Measurements from ENCODE around the gene MBNL3. TPM values are rescaled to one million over a fixed set of nuclear protein-coding genes. Genes with fewer than 3 reads are reported as not detected.
A peak's percentile ranks its signal among the peaks of the same experiment; 100 is the strongest.

Gene MBNL3
- total RNA-seq, 4 donors from 2014 or later: 1.7 to 4.5 (median 2.8) TPM

GRCh38 chrX:132483488-132483887 lies 5.3 kb downstream of the MBNL3 start:
- no peaks in the 10 kb centered on the region for H3K9me3 ChIP-seq
- no peaks in the 10 kb centered on the region for H3K4me1 ChIP-seq
- no peaks in the 10 kb centered on the region for H3K36me3 ChIP-seq
- ATAC-seq (no peak), DNase-seq (no peak)
- H3K27ac ChIP-seq: no peak overlapping the region
- H3K4me3 ChIP-seq: no peak overlapping the region
- intact Hi-C loops (cut with DNase I; ENCODE audit: low total_unique reads): no loop called here
- peaks cover 0 to 10% (median 9%) of the 10 kb centered on the region in 3 donors for H3K27me3 ChIP-seq
- in situ Hi-C loops (cut with MboI; ENCODE audit: low sequenced_read_pairs in 4 of 4): no loop called here
- TF ChIP-seq CTCF (IDR thresholded peaks at IDR 0.05 in 4 of 5, conservative IDR thresholded peaks at IDR 0.05 in 1 of 5) (no peak), POLR2A (IDR thresholded peaks at IDR 0.05) (no peak)

- ATAC-seq (no peak), DNase-seq (no peak)
- Histone ChIP-seq H3K36me3 (no peaks in the 10 kb centered on the region), H3K27me3 (peaks cover 0 to 7% (median 3%) of the 10 kb centered on the region in 3 donors), H3K4me3 (no peak overlapping the region), H3K9me3 (no peaks in the 10 kb centered on the region), H3K27ac (no peak overlapping the region), H3K4me1 (no peaks in the 10 kb centered on the region)
- no peak for TF ChIP-seq POLR2A (IDR thresholded peaks at IDR 0.05)
- in situ Hi-C loops (cut with MboI; ENCODE audit: low sequenced_read_pairs in 4 of 4) (no loop called here), intact Hi-C loops (cut with DNase I; ENCODE audit: low total_unique reads) (no loop called here)
These were observed 6.2 kb downstream of the MBNL3 start for GRCh38 chrX:132482632-132483031.

- no peaks in the 10 kb centered on the region for H3K4me1 ChIP-seq
- H3K36me3 ChIP-seq: no peaks in the 10 kb centered on the region
- H3K27ac ChIP-seq: peak overlapping the region in 3 of 4 donors; percentile 35 to 52 (median 49)
- intact Hi-C loops (cut with DNase I; ENCODE audit: low total_unique reads): no loop called here
- ATAC-seq (no peak), DNase-seq (no peak)
- TF ChIP-seq POLR2A (IDR thresholded peaks at IDR 0.05): no peak
- no peak for TF ChIP-seq CTCF (IDR thresholded peaks at IDR 0.05 in 4 of 5, conservative IDR thresholded peaks at IDR 0.05 in 1 of 5)
- H3K27me3 ChIP-seq: no peaks in the 10 kb centered on the region
- H3K9me3 ChIP-seq: no peaks in the 10 kb centered on the region
- H3K4me3 ChIP-seq: no peak overlapping the region
- in situ Hi-C loops (cut with MboI; ENCODE audit: low sequenced_read_pairs in 4 of 4): no loop called here
These were observed 7.4 kb downstream of the MBNL3 start for GRCh38 chrX:132481449-132481848.

DNA sequence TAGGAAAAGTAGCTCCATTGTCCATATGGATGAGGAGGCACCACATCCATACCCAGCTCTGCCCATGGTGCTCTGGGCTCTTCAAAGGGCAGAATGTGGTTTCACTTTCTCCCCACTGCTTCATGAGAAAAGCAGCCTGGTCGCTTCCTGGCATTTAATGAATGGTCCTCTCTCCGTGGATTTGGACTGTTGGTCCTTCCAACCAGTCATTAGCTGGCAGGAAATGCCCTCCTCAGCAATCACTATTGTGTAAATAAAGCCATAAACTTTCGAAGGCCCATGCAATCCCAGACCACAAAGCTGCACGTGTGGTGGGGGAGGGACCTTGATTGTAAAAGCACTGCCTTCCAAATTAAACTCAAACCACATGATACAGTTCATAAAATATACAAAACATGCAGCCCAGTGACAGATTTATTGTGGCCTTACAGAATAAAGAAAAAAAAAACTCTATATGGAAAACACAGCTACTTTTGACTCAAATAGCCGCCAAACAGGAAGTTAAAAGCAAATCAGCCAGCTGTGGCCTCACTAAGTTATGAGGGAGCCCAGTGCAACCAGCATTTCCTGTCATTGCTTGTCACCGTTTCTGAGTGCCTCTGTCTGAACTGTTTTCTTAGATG lies 8.1 kb downstream of the MBNL3 start:
- DNase-seq (peak in 1 of 2 donors; percentile 11), ATAC-seq (no peak)
- TF ChIP-seq POLR2A (IDR thresholded peaks at IDR 0.05) (no peak), CTCF (IDR thresholded peaks at IDR 0.05 in 4 of 5, conservative IDR thresholded peaks at IDR 0.05 in 1 of 5) (no peak)

DNA sequence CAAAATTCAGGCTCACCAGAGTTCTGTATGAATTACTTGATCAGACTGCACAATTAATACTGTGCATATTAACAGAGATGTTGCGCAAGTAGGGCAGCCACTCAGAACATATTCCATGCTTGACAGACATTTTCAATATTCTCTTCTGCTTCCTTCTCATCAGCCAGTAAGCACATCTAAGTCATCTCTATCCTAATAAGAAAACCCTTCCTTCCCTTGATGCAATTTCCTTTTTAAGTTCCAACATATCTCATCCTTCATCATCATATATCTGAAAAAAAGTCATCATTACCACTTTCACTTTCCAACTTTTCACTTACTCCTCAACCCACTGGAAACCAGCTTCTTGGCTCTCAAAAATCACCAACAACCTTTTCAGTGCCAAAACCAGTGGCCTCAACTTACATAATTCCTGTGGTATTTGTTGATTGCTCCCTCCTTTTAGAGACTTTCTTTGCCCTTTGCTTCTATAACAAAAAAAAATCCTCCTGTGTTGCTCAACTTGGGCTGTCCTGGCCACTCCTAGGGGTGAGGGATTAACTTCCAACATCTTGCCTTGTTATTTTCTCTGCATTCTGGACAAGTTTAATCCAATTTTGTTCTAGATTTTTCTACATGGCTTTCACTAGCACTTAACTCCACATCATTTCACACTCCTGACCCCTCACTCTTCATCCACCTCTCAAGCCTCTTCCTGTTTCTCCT lies 14.1 kb downstream of the MBNL3 start:
- no peaks in the 10 kb centered on the region for H3K27me3 ChIP-seq
- no peaks in the 10 kb centered on the region for H3K4me1 ChIP-seq
- DNase-seq (no peak), ATAC-seq (no peak)
- TF ChIP-seq CTCF (IDR thresholded peaks at IDR 0.05 in 4 of 5, conservative IDR thresholded peaks at IDR 0.05 in 1 of 5) (no peak), POLR2A (IDR thresholded peaks at IDR 0.05) (no peak)
- no peak overlapping the region for H3K4me3 ChIP-seq
- in situ Hi-C loops (cut with MboI; ENCODE audit: low sequenced_read_pairs in 4 of 4) (no loop called here), intact Hi-C loops (cut with DNase I; ENCODE audit: low total_unique reads) (no loop called here)
- H3K36me3 ChIP-seq: no peaks in the 10 kb centered on the region
- no peaks in the 10 kb centered on the region for H3K9me3 ChIP-seq
- H3K27ac ChIP-seq: no peak overlapping the region

More for the DNA sequence above, 8.1 kb downstream of the MBNL3 start:
- Histone ChIP-seq H3K36me3 (no peaks in the 10 kb centered on the region), H3K4me1 (no peaks in the 10 kb centered on the region), H3K27ac (peak overlapping the region; percentile 35 to 52 (median 50)), H3K9me3 (no peaks in the 10 kb centered on the region), H3K4me3 (peak overlapping the region; percentile 14 to 41 (median 27)), H3K27me3 (no peaks in the 10 kb centered on the region)
- intact Hi-C loops (cut with DNase I; ENCODE audit: low total_unique reads) (no loop called here), in situ Hi-C loops (cut with MboI; ENCODE audit: low sequenced_read_pairs in 4 of 4) (no loop called here)
